GM13976 (cell line): ENCODE data around the gene RERE.
"Not testable (repeated sequence)": the region's sequence is repeated elsewhere in the genome, so short reads cannot be mapped to it uniquely, and the experiment has no call there.

ENCODE experiments used
- DNase-seq: peaks from one replicate; pipeline ENCODE4 v3.0.0; 2012; ENCODE audit warnings: low spot score
- in situ Hi-C: fragments of 300-500 bp; cut with MboI; formaldehyde crosslinking; loops from one replicate; pipeline ENCODE4 v1.12.0; 2022; ENCODE audit warnings: low sequenced_read_pairs, mixed read lengths, inconsistent platforms; ENCODE audit not compliant: unreplicated experiment
- TF ChIP-seq, protein P1 (sequence below): IDR thresholded peaks from 2 replicates; pipeline ENCODE4 v1.5.1; 2012; ENCODE audit warnings: borderline replicate concordance, mild to moderate bottlenecking; ENCODE audit not compliant: insufficient read depth; ENCODE audit errors: extremely low read depth, missing control alignments, control extremely low read depth

Gene RERE

DNA sequence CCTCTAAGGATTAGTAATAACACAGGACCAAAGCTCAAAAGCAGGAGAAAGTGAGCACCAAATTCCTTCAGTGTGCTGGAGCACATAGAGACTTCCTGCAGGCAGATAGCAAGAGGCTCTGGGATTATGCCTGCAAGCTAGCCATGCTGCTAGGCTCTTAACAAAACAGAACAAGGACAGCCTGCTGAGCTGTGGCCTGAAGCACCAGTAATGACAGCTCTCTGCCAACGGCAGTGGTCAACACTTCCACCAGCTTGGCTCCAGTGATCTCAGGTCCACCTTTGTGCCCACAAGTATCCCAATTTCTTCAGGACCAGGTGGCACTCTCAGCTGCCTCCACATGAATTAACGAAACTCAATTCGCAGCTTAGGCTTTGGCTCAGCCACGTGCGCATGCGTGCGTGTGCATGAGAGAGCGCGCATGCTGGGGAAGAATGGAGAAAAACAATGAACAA is 435.4 kb downstream of the RERE start:
- in situ Hi-C loops, result no loop called here
- DNase-seq, result no peak

GRCh38 chr1:8381618-8382017 is 435.8 kb downstream of the RERE start:
- no peak for DNase-seq
- TF ChIP-seq, protein P1, sequence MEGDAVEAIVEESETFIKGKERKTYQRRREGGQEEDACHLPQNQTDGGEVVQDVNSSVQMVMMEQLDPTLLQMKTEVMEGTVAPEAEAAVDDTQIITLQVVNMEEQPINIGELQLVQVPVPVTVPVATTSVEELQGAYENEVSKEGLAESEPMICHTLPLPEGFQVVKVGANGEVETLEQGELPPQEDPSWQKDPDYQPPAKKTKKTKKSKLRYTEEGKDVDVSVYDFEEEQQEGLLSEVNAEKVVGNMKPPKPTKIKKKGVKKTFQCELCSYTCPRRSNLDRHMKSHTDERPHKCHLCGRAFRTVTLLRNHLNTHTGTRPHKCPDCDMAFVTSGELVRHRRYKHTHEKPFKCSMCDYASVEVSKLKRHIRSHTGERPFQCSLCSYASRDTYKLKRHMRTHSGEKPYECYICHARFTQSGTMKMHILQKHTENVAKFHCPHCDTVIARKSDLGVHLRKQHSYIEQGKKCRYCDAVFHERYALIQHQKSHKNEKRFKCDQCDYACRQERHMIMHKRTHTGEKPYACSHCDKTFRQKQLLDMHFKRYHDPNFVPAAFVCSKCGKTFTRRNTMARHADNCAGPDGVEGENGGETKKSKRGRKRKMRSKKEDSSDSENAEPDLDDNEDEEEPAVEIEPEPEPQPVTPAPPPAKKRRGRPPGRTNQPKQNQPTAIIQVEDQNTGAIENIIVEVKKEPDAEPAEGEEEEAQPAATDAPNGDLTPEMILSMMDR, result no peak
- in situ Hi-C loops, result no loop called here

More for the DNA sequence above, 435.4 kb downstream of the RERE start:
- TF ChIP-seq, protein P1, result no peak

DNA sequence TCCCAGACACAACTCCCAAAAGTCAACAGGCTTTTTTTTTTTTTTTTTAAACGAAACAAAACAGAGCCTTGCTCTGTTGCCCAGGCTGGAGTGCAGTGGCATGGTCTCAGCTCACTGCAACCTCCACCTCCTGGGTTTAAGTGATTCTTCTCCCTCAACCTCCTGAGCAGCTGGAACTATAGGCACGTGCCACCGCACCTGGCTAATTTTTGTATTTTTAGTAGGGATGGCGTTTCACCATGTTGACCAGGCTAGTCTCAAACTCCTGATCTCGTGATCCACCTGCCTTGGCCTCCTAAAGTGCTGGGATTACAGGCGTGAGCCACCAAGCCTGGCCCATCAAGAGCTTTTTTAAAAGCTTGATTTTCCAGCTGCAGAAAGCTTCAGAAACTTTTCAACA is 437.1 kb downstream of the RERE start:
- DNase-seq, in situ Hi-C loops: not testable (repeated sequence)

DNA sequence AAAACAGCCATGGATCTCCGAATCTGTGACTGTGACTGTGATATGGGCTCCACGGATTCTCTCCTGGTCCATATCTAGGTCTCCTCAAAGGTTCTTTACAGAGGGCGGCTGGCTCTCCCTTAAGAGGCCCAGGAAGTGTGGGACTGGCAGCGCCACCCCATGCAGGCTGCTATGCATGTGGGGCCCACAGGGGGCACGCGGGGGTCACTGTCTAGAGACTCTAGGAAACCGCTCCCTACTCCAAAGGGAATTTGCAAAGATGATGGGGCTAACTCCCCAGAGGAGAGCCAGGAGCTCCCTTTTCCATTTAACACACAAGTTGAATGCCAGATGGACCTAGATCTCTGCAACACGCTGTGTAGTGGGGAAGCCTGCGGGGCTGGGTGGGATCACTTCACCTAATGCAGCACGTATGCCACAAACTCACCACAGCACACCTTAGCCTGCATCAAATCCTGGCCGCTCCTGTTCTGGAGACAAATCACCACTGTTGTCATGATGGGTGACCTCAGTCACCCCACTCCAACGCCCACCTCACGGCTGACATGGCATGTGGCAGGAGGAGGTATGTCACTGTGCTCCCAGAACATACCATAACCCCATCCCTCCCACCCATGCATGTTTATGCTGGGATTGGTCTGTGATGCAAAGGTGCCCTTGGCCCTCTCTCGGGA is 437.8 kb downstream of the RERE start:
- in situ Hi-C loops, result no loop called here
- DNase-seq, result no peak
- TF ChIP-seq, protein P1, result no peak

- TF ChIP-seq, protein P1, result no peak
- in situ Hi-C loops, result no loop called here
- no peak for DNase-seq
These were observed 438.4 kb downstream of the RERE start for GRCh38 chr1:8378981-8379470.

DNA sequence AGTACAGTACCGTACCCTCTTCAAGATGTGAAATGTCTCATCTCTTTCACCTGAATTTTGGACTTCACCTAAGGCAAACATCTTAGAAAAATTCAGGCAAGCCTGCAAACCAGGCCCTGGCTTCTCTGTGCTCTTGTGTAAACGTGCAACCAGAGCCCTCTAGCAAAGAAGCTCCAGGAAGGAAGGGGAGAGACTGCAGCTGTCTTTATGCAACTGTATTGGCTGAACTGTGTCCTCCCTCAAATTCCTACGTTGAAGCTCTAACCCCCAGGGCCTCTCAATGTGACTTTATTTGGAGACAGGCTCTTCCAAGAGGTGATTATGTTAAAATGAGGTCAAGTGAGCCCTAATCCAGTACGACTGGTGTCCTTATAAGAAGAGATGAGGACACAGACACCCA is 439.3 kb downstream of the RERE start:
- in situ Hi-C loops, result no loop called here
- TF ChIP-seq, protein P1, result no peak
- no peak for DNase-seq

DNA sequence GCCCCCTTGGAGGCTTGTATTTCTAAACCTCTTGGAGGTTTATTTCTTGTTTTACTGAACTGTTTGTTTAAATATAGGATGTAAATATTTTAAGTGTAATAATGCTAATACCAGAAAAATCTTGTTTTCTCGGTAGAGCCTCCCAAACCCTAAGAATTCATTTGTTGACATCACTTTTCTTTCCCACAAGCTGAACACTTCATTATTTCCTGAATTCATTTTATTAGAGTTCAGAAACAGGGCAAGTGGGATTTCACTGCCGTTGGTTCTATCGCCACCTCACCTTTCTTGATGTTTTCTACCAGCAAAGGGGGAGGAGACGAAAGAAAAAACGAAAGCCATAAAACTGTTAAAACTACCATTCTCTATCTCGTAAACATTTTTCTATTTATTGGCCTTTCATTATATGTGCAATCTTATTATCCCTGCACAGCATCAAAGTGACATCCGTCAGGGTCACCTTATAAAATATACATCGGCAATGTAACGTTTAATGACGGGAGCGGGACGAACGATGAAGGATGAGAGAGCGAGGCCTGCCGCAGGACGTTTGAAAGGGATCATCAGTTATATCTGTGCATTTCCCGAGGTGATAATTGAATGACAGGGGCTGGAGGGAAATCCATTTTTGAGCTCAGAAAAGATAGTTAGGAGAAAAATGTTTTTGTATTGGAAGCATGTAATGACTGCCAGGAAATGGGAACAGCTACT is 440.0 kb downstream of the RERE start:
- in situ Hi-C loops, result no loop called here
- TF ChIP-seq, protein P1, result no peak
- no peak for DNase-seq
